Neuronal stem cell (in vitro differentiated cells): ENCODE measurements around the gene BRSK2.

Experiments used
- DNase-seq: peaks from one replicate; pipeline ENCODE4 v3.0.0-alpha.2; 2013; ENCODE audit warnings: low spot score
- H2AFZ ChIP-seq: one replicate; pipeline ENCODE4 v1.6.1; 2013; ENCODE audit warnings: mild to moderate bottlenecking, low read length, inconsistent platforms
- H2AK5ac ChIP-seq: 2 replicates; pipeline ENCODE4 v1.6.1; 2013; ENCODE audit warnings: low read depth, mild to moderate bottlenecking, inconsistent platforms, low read length, moderate library complexity, mixed read lengths
- H2BK120ac ChIP-seq: 2 replicates; pipeline ENCODE4 v1.6.1; 2013; ENCODE audit warnings: low read depth, mild to moderate bottlenecking, inconsistent platforms, low read length, moderate library complexity, mixed read lengths
- H2BK12ac ChIP-seq: one replicate; pipeline ENCODE4 v1.6.1; 2013; ENCODE audit warnings: low read length, inconsistent platforms
- H2BK15ac ChIP-seq: 2 replicates; pipeline ENCODE4 v1.6.1; 2013; ENCODE audit warnings: mild to moderate bottlenecking, low read length, inconsistent platforms, mixed read lengths
- H2BK5ac ChIP-seq: one replicate; pipeline ENCODE4 v1.6.1; 2013; ENCODE audit warnings: inconsistent platforms, mild to moderate bottlenecking, low read length, moderate library complexity
- H3K14ac ChIP-seq: one replicate; pipeline ENCODE4 v1.6.1; 2013; ENCODE audit warnings: low read length, inconsistent platforms
- H3K18ac ChIP-seq: 2 replicates; pipeline ENCODE4 v1.6.1; 2013; ENCODE audit warnings: low read length, inconsistent platforms
- H3K23ac ChIP-seq: 2 replicates; pipeline ENCODE4 v1.6.1; 2013; ENCODE audit warnings: low read depth, mild to moderate bottlenecking, mixed read lengths, low read length, inconsistent platforms; ENCODE audit not compliant: poor library complexity
- H3K27ac ChIP-seq: replicated peaks from 3 replicates; pipeline ENCODE4 v1.5.1; 2013; ENCODE audit warnings: low read length, inconsistent platforms
- H3K27me3 ChIP-seq, 3 experiments: 2 replicates each; pipeline ENCODE4 v1.6.1; 2013; ENCODE audit warnings: low read length in 3 of 3, mild to moderate bottlenecking in 2 of 3, inconsistent platforms in 1 of 3, low read depth in 1 of 3, mixed read lengths in 1 of 3, moderate library complexity in 1 of 3; ENCODE audit not compliant: control insufficient read depth in 3 of 3, insufficient read depth in 3 of 3
- H3K36me3 ChIP-seq, 2 donors: replicated peaks in 1 of 2; 2 replicates each; pipeline ENCODE4 v1.6.1; 2013; ENCODE audit warnings: low read length in 2 of 2; ENCODE audit not compliant: control insufficient read depth in 2 of 2, insufficient read depth in 2 of 2
- H3K4ac ChIP-seq: 2 replicates; pipeline ENCODE4 v1.6.1; 2013; ENCODE audit warnings: inconsistent platforms, mild to moderate bottlenecking, low read length, moderate library complexity
- H3K4me1 ChIP-seq, 2 donors: 1 replicate in 1 of 2; 2 replicates in 1 of 2; pipeline ENCODE4 v1.6.1; 2013; ENCODE audit warnings: low read length in 2 of 2, low read depth in 1 of 2; ENCODE audit not compliant: control insufficient read depth in 2 of 2, insufficient read depth in 1 of 2
- H3K4me2 ChIP-seq: one replicate; pipeline ENCODE4 v1.6.1; 2013; ENCODE audit warnings: mild to moderate bottlenecking, low read length, inconsistent platforms; ENCODE audit not compliant: insufficient read depth, poor library complexity, severe bottlenecking
- H3K4me3 ChIP-seq, 2 donors: 2 replicates each; pipeline ENCODE4 v1.5.1; 2013; ENCODE audit warnings: low read length in 2 of 2, mild to moderate bottlenecking in 2 of 2, inconsistent platforms in 1 of 2, moderate library complexity in 1 of 2
- H3K79me1 ChIP-seq: one replicate; pipeline ENCODE4 v1.6.1; 2013; ENCODE audit warnings: low read depth, mild to moderate bottlenecking, inconsistent platforms, low read length, moderate library complexity
- H3K9ac ChIP-seq: one replicate; pipeline ENCODE4 v1.6.1; 2013; ENCODE audit warnings: mild to moderate bottlenecking, low read depth, low read length, inconsistent platforms; ENCODE audit not compliant: poor library complexity
- H3K9me3 ChIP-seq, 2 donors: replicated peaks in 1 of 2; 2 replicates each; pipeline versions ENCODE3 to v1.6.1; 2013; ENCODE audit warnings: low read length in 2 of 2, mild to moderate bottlenecking in 2 of 2, inconsistent platforms in 1 of 2, low read depth in 1 of 2, mixed read lengths in 1 of 2, moderate library complexity in 1 of 2; ENCODE audit not compliant: control insufficient read depth in 2 of 2, insufficient read depth in 1 of 2
- H4K8ac ChIP-seq: one replicate; pipeline ENCODE4 v1.6.1; 2013; ENCODE audit warnings: low read depth, mild to moderate bottlenecking, inconsistent platforms, low read length, moderate library complexity
- H4K91ac ChIP-seq: one replicate; pipeline ENCODE4 v1.6.1; 2013; ENCODE audit warnings: low read length, low read depth, mild to moderate bottlenecking, inconsistent platforms; ENCODE audit not compliant: poor library complexity
- WGBS, 2 donors: extraction: QIAGEN DNeasy Blood & Tissue Kit; methylation state at CpG; one replicate each; pipeline ENCODE4 v1.1.7; 2013; ENCODE audit warnings: missing lambda C conversion rate in 2 of 2, mixed read lengths in 1 of 2; ENCODE audit not compliant: insufficient read length in 2 of 2, insufficient replicate concordance in 1 of 2; ENCODE audit errors: extremely low coverage in 2 of 2; 5-methylcytosine and 5-hydroxymethylcytosine counted together

The BRSK2 gene

GRCh38 chr11:1498262-1498661 lies 108.5 kb downstream of the BRSK2 start:
- DNase-seq = no peak
- Histone ChIP-seq H2BK120ac (no peak overlapping the region), H4K91ac (no peak overlapping the region), H2BK15ac (no peak overlapping the region), H3K27ac (no peak overlapping the region), H4K8ac (no peak overlapping the region), H3K4ac (no peak overlapping the region), H3K18ac (peak overlapping the region; percentile 42), H3K4me1 (peaks cover 0 to 11% of the 10 kb centered on the region in 2 donors), H3K79me1 (peaks cover 15% of the 10 kb centered on the region), H2AK5ac (no peak overlapping the region), H3K14ac (no peak overlapping the region), H3K27me3 (no peaks in the 10 kb centered on the region), H3K36me3 (peaks cover 0 to 8% of the 10 kb centered on the region in 2 donors), H2BK5ac (no peak overlapping the region), H3K4me3 (no peak overlapping the region), H2BK12ac (no peak overlapping the region), H2AFZ (no peak overlapping the region), H3K9ac (peak overlapping the region; percentile 30), H3K23ac (no peak overlapping the region), H3K9me3 (peaks cover 3 to 4% of the 10 kb centered on the region in 2 donors), H3K4me2 (no peak overlapping the region)
- WGBS, 2 donors = no CpG with 5 or more reads among the region's 13 CpGs

GRCh38 chr11:1499261-1499890 lies 109.6 kb downstream of the BRSK2 start:
- peaks cover 0 to 8% of the 10 kb centered on the region in 2 donors for H3K36me3 ChIP-seq
- H3K18ac ChIP-seq = peak overlapping the region; percentile 60
- no peak overlapping the region for H2AK5ac ChIP-seq
- no peak for DNase-seq
- peak overlapping the region; percentile 76 for H2BK15ac ChIP-seq
- WGBS, 2 donors = no CpG with 5 or more reads among the region's 28 CpGs
- H3K27me3 ChIP-seq = no peaks in the 10 kb centered on the region
- H3K23ac ChIP-seq = peak overlapping the region; percentile 92
- H4K8ac ChIP-seq = peak overlapping the region; percentile 57
- H3K9ac ChIP-seq = peak overlapping the region; percentile 55
- peaks cover 0 to 15% of the 10 kb centered on the region in 2 donors for H3K4me1 ChIP-seq
- H3K4ac ChIP-seq = peak overlapping the region; percentile 79
- H2BK12ac ChIP-seq = peak overlapping the region; percentile 49
- no peak overlapping the region for H2AFZ ChIP-seq
- no peak overlapping the region for H3K4me3 ChIP-seq
- H3K9me3 ChIP-seq = peaks cover 3% of the 10 kb centered on the region in 2 donors
- H2BK120ac ChIP-seq = no peak overlapping the region
- peaks cover 18% of the 10 kb centered on the region for H3K79me1 ChIP-seq
- H2BK5ac ChIP-seq = peak overlapping the region; percentile 70
- H4K91ac ChIP-seq = no peak overlapping the region
- no peak overlapping the region for H3K4me2 ChIP-seq
- H3K27ac ChIP-seq = no peak overlapping the region
- H3K14ac ChIP-seq = peak overlapping the region; percentile 97

- Histone ChIP-seq H3K27me3 (no peaks in the 10 kb centered on the region), H2BK15ac (peak overlapping the region; percentile 76), H2AFZ (no peak overlapping the region), H3K27ac (no peak overlapping the region), H2BK5ac (peak overlapping the region; percentile 70), H3K9ac (no peak overlapping the region), H3K23ac (peak overlapping the region; percentile 90), H3K36me3 (peaks cover 0 to 8% of the 10 kb centered on the region in 2 donors), H3K4me2 (no peak overlapping the region), H4K91ac (peak overlapping the region; percentile 43), H3K79me1 (peaks cover 18% of the 10 kb centered on the region), H2BK12ac (peak overlapping the region; percentile 68), H3K9me3 (peaks cover 0 to 3% of the 10 kb centered on the region in 2 donors), H2AK5ac (no peak overlapping the region), H3K18ac (no peak overlapping the region), H3K4ac (no peak overlapping the region), H3K14ac (peak overlapping the region; percentile 97), H3K4me3 (peak overlapping the region in 1 of 2 donors; percentile 40), H2BK120ac (no peak overlapping the region), H3K4me1 (peaks cover 0 to 15% of the 10 kb centered on the region in 2 donors), H4K8ac (no peak overlapping the region)
- no peak for DNase-seq
- no CpG with 5 or more reads among the region's 14 CpGs for WGBS, 2 donors
Measured at GRCh38 chr11:1499899-1500298, 110.2 kb downstream of the BRSK2 start.

- Histone ChIP-seq H3K27ac (no peak overlapping the region), H3K79me1 (peaks cover 18% of the 10 kb centered on the region), H3K36me3 (peaks cover 0 to 8% of the 10 kb centered on the region in 2 donors), H2AFZ (no peak overlapping the region), H2AK5ac (peak overlapping the region; percentile 20), H3K23ac (peak overlapping the region; percentile 11), H3K18ac (peak overlapping the region; percentile 58), H4K8ac (no peak overlapping the region), H2BK5ac (no peak overlapping the region), H3K27me3 (no peaks in the 10 kb centered on the region), H2BK12ac (no peak overlapping the region), H3K14ac (no peak overlapping the region), H3K4ac (no peak overlapping the region), H3K4me3 (no peak overlapping the region), H3K4me2 (no peak overlapping the region), H4K91ac (no peak overlapping the region), H3K9ac (no peak overlapping the region), H3K9me3 (peaks cover 0 to 3% of the 10 kb centered on the region in 2 donors), H2BK15ac (no peak overlapping the region), H3K4me1 (peaks cover 0 to 15% of the 10 kb centered on the region in 2 donors), H2BK120ac (no peak overlapping the region)
- DNase-seq = no peak
- no CpG with 5 or more reads among the region's 28 CpGs for WGBS, 2 donors
Measured at GRCh38 chr11:1500466-1501420, 111.0 kb downstream of the BRSK2 start.
